Measurements from ENCODE around the gene DGKD. TPM values are rescaled to one million over a fixed set of nuclear protein-coding genes. Genes with fewer than 3 reads are reported as not detected.

DGKD gene
- total and polyA plus RNA-seq, 7 donors: 59.4 to 365 (median 173) TPM

- no peak for DNase-seq
- H3K36me3 ChIP-seq (ENCODE audit: insufficient read depth in 1 of 2, low read depth in 1 of 2): no peaks in the 10 kb centered on the region
- no peaks in the 10 kb centered on the region for H3K27me3 ChIP-seq (ENCODE audit: insufficient read depth in 3 of 3, low read length in 2 of 3)
- intact Hi-C loops (cut with DNase I): no loop called here
- H3K27ac ChIP-seq: no peak overlapping the region
- no peak for TF ChIP-seq CTCF (IDR thresholded peaks at IDR 0.05)
- H3K4me1 ChIP-seq: no peaks in the 10 kb centered on the region
- H3K9me3 ChIP-seq: no peaks in the 10 kb centered on the region
- 59 to 64% (median 63%) methylated on average over 8 of the region's 8 CpGs for WGBS, 3 donors
- no peak overlapping the region for H3K4me3 ChIP-seq
- no peak for ATAC-seq
These were observed 41.4 kb upstream of the DGKD start for GRCh38 chr2:233312874-233313273.

- Histone ChIP-seq H3K9me3 (no peaks in the 10 kb centered on the region), H3K4me3 (no peak overlapping the region), H3K36me3 (ENCODE audit: insufficient read depth in 1 of 2, low read depth in 1 of 2) (no peaks in the 10 kb centered on the region), H3K4me1 (no peaks in the 10 kb centered on the region), H3K27ac (no peak overlapping the region), H3K27me3 (ENCODE audit: insufficient read depth in 3 of 3, low read length in 2 of 3) (no peaks in the 10 kb centered on the region)
- 82 to 85% (median 82%) methylated on average over 19 to 20 of the region's 20 CpGs for WGBS, 3 donors
- DNase-seq (no peak), ATAC-seq (no peak)
- no peak for TF ChIP-seq CTCF (IDR thresholded peaks at IDR 0.05)
- intact Hi-C loops (cut with DNase I): no loop called here
These were observed 39.9 kb upstream of the DGKD start for GRCh38 chr2:233314180-233314925.

GRCh38 chr2:233317196-233317943 lies 36.9 kb upstream of the DGKD start:
- TF ChIP-seq CTCF (IDR thresholded peaks at IDR 0.05): no peak
- Histone ChIP-seq H3K27me3 (ENCODE audit: insufficient read depth in 3 of 3, low read length in 2 of 3) (no peaks in the 10 kb centered on the region), H3K9me3 (no peaks in the 10 kb centered on the region), H3K36me3 (ENCODE audit: insufficient read depth in 1 of 2, low read depth in 1 of 2) (no peaks in the 10 kb centered on the region), H3K4me1 (no peaks in the 10 kb centered on the region), H3K4me3 (no peak overlapping the region), H3K27ac (no peak overlapping the region)
- intact Hi-C loops (cut with DNase I): no loop called here
- no peak for DNase-seq
- 73 to 78% (median 74%) methylated on average over 7 of the region's 7 CpGs for WGBS, 3 donors
- no peak for ATAC-seq

GRCh38 chr2:233319256-233319655 lies 35.0 kb upstream of the DGKD start:
- no peaks in the 10 kb centered on the region for H3K4me1 ChIP-seq
- H3K9me3 ChIP-seq: no peaks in the 10 kb centered on the region
- no peak overlapping the region for H3K4me3 ChIP-seq
- intact Hi-C loops (cut with DNase I): no loop called here
- 74 to 81% (median 76%) methylated on average over 5 of the region's 5 CpGs for WGBS, 3 donors
- no peaks in the 10 kb centered on the region for H3K27me3 ChIP-seq (ENCODE audit: insufficient read depth in 3 of 3, low read length in 2 of 3)
- H3K36me3 ChIP-seq (ENCODE audit: insufficient read depth in 1 of 2, low read depth in 1 of 2): no peaks in the 10 kb centered on the region
- no peak for TF ChIP-seq CTCF (IDR thresholded peaks at IDR 0.05)
- no peak overlapping the region for H3K27ac ChIP-seq
- no peak for DNase-seq
- no peak for ATAC-seq
